Spinal cord (tissue), 10 donors: ENCODE results near the gene APOD. TPM values are rescaled to one million over a fixed set of nuclear protein-coding genes. Genes with fewer than 3 reads are reported as not detected.

ENCODE experiments used
- DNase-seq, 6 donors: peaks; one replicate each; pipeline versions ENCODE4 v3.0.0 to v3.0.0-alpha.2; 2013 to 2015; ENCODE audit warnings: low spot score in 6 of 6, low read depth in 4 of 6
- H3K27ac ChIP-seq: one replicate; pipeline ENCODE4 v1.5.1; 2013; ENCODE audit warnings: low read depth, low read length, control low read depth
- H3K27me3 ChIP-seq: one replicate; pipeline ENCODE4 v1.6.1; 2013; ENCODE audit warnings: low read length; ENCODE audit not compliant: control insufficient read depth, insufficient read depth
- H3K36me3 ChIP-seq: one replicate; pipeline ENCODE4 v1.6.1; 2013; ENCODE audit warnings: low read length; ENCODE audit not compliant: control insufficient read depth, insufficient read depth
- H3K4me1 ChIP-seq: one replicate; pipeline ENCODE4 v1.6.1; 2013; ENCODE audit warnings: low read length; ENCODE audit not compliant: control insufficient read depth, insufficient read depth
- H3K4me3 ChIP-seq: one replicate; pipeline ENCODE4 v1.5.1; 2013; ENCODE audit warnings: low read depth, low read length, control low read depth
- H3K9me3 ChIP-seq: one replicate; pipeline ENCODE4 v1.6.1; 2013; ENCODE audit warnings: low read length; ENCODE audit not compliant: control insufficient read depth, insufficient read depth
- WGBS: methylation state at CpG from one replicate; pipeline ENCODE4 v1.1.5; 2013; ENCODE audit warnings: missing lambda C conversion rate; ENCODE audit not compliant: insufficient coverage; 5-methylcytosine and 5-hydroxymethylcytosine counted together
- polyA plus RNA-seq, 2 donors: library from polyadenylated mRNA; unstranded; fragments of 120-200 nt; gene quantifications; one replicate each; pipeline ENCODE4 v1.2.1, GENCODE V29; 2013; ENCODE audit not compliant: insufficient read length in 2 of 2
- total RNA-seq, 2 donors: library from RNA; depleted of rRNA in 1 of 2; stranded (reverse); fragments of 120-200 nt in 1 of 2; fragments of >200 nt in 1 of 2; gene quantifications; one replicate each; pipeline versions ENCODE4 v1.2.3 to v1.2.4, GENCODE V29; 2013 to 2014
- donor health status: healthy.

APOD gene
- total and polyA plus RNA-seq, 4 donors, result 75.5 to 223 (median 175) TPM

DNA sequence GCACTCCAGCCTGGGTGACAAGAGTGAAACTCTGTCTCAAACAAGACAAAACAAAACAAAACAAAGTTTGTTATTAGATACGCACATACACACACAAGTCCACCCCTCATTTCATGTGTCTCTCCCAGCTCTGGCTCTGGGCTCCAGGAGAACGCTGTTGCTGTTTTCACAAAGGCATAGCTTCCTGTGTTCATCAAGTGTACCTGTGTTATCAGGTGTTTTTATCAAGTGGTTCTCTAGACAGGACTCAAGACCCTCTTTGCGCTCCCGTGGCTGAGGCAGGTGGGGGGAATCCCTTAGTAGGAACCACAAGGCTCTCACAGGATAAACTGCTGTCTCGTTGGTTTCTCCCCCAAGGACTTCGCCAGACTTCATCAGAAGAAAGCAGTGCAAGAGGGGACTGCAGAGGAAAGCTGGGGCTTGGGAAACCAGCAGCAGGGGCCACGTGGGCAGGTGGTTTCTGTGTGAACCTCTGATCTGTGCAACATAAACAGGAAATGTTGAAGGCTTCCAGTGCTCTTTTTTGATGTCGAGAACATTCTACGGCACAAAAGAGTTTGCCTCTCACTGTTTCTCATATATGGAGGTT lies 33.7 kb downstream of the APOD start:
- Histone ChIP-seq H3K27ac (no peak overlapping the region), H3K36me3 (no peaks in the 10 kb centered on the region), H3K27me3 (peaks cover 7% of the 10 kb centered on the region), H3K4me1 (peaks cover 9% of the 10 kb centered on the region), H3K9me3 (no peaks in the 10 kb centered on the region), H3K4me3 (no peak overlapping the region)
- DNase-seq, result no peak
- WGBS, result 63% methylated on average over 5 of the region's 9 CpGs

GRCh38 chr3:195548987-195549386 lies 34.8 kb downstream of the APOD start:
- Histone ChIP-seq H3K27ac (no peak overlapping the region), H3K9me3 (no peaks in the 10 kb centered on the region), H3K4me1 (peaks cover 13% of the 10 kb centered on the region), H3K4me3 (no peak overlapping the region), H3K36me3 (no peaks in the 10 kb centered on the region), H3K27me3 (peaks cover 11% of the 10 kb centered on the region)
- DNase-seq, result peak in 1 of 6 donors; percentile 48
- WGBS, result no CpG with 5 or more reads among the region's 2 CpGs

DNA sequence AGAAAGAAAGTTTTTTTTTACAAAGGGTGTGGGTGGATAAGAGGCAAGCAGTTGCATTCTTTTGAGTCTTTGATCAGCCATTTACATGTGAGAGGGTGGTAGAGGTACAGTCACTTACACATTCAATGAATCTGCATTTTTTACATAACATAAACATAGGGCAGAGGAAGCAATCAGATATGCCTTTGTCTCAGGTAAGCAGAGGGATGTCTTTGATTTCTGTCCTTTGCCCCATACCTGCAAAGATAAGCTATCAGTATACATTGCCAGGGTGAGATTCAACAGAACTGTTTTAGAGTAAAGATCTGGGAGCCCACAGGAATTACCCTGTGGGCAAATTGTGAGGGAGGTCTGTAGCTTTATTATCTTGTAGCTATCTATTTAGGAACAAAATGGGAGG lies 35.2 kb downstream of the APOD start:
- Histone ChIP-seq H3K36me3 (no peaks in the 10 kb centered on the region), H3K27me3 (peaks cover 12% of the 10 kb centered on the region), H3K4me3 (no peak overlapping the region), H3K4me1 (peaks cover 18% of the 10 kb centered on the region), H3K27ac (no peak overlapping the region), H3K9me3 (no peaks in the 10 kb centered on the region)
- DNase-seq, result no peak

GRCh38 chr3:195548006-195548405 lies 35.7 kb downstream of the APOD start:
- Histone ChIP-seq H3K9me3 (no peaks in the 10 kb centered on the region), H3K4me1 (peaks cover 18% of the 10 kb centered on the region), H3K36me3 (no peaks in the 10 kb centered on the region), H3K27ac (no peak overlapping the region), H3K27me3 (peaks cover 12% of the 10 kb centered on the region), H3K4me3 (no peak overlapping the region)
- 62% methylated on average over 6 of the region's 8 CpGs for WGBS
- no peak for DNase-seq

- Histone ChIP-seq H3K4me3 (no peak overlapping the region), H3K27ac (no peak overlapping the region), H3K27me3 (peaks cover 12% of the 10 kb centered on the region), H3K9me3 (no peaks in the 10 kb centered on the region), H3K4me1 (peaks cover 17% of the 10 kb centered on the region), H3K36me3 (no peaks in the 10 kb centered on the region)
- 38% methylated on average over 3 of the region's 4 CpGs for WGBS
- no peak for DNase-seq
Observed at GRCh38 chr3:195546130-195546560, 37.6 kb downstream of the APOD start.

DNA sequence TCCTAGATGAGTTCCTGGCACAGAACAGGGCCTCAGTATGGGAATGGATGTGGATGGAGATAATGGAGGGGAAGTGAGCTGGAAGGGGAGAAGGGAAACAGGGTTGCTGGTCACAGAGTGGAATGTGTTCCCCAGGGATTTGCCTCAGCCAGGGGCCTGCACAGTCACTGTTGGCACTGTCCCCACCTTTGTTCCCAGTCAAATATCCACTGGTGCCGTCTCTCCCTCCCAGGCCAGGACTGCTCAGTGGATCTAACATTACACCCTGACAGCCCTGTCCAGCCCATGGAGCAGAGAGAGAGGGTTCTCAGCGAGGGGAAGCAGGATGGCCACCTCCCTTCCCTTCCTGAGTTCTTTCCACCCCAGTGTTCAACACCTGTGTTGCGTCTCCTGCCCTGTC lies 39.1 kb downstream of the APOD start:
- H3K4me3 ChIP-seq, result no peak overlapping the region
- H3K27me3 ChIP-seq, result peaks cover 9% of the 10 kb centered on the region
- DNase-seq, result no peak
- no peak overlapping the region for H3K27ac ChIP-seq
- 53% methylated on average over 2 of the region's 3 CpGs for WGBS
- H3K36me3 ChIP-seq, result no peaks in the 10 kb centered on the region
- H3K4me1 ChIP-seq, result peaks cover 13% of the 10 kb centered on the region
- no peaks in the 10 kb centered on the region for H3K9me3 ChIP-seq

DNA sequence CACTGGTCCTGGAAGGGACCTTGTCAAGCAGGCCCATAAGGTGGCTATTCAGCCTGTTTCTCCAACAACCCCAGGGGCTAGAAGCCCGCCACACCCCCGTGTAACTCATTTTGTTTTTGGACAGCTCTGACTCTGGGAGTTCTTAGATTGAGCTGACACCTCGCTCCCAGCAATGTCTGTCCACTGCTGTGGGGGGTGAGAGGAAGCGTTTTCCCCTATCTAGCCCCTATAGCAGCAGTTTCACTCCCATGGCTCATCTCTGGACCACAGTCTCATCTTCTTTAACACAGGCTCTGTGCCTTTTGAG lies 39.6 kb downstream of the APOD start:
- H3K36me3 ChIP-seq, result no peaks in the 10 kb centered on the region
- H3K4me3 ChIP-seq, result no peak overlapping the region
- H3K27me3 ChIP-seq, result peaks cover 9% of the 10 kb centered on the region
- H3K27ac ChIP-seq, result no peak overlapping the region
- no CpG with 5 or more reads among the region's 4 CpGs for WGBS
- DNase-seq, result no peak
- H3K4me1 ChIP-seq, result peaks cover 17% of the 10 kb centered on the region
- H3K9me3 ChIP-seq, result no peaks in the 10 kb centered on the region

DNA sequence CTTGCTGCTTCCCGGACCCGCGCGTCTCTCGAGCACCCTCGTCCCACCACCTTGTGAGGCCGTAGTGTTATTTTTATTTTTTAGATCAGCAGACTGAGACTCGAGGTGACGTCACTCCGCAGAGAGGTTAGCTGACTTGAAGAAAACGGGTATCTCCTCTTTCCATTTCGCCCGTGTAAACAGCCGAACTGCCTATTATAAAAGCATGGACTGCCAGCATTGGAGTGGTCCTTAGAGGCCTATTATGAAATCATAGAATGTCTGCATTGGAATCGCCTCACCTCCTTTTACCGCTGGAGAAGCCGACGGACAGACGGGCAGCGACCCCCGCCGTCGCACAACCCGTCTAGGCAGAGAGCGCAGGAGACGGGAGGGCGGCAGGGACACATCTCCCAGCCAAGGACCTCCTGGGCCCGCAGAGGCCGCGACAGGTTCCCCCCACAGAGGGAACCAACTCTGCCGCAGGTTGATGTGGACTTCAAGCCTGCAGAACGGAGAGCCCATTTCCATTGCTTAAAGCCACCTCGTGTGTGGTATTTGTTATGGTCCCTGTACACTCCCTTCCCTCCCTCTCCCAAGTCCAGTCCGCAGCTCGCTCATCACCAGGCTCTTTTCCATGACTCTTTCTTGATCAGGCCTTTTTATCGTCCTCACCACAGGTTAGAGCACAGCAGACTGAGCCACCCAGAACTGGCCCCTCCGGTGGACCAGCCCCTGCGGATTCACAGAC lies 40.1 kb downstream of the APOD start:
- peak overlapping the region; percentile 75 for H3K4me3 ChIP-seq
- peak in 1 of 6 donors; percentile 69 for DNase-seq
- H3K9me3 ChIP-seq, result no peaks in the 10 kb centered on the region
- peaks cover 9% of the 10 kb centered on the region for H3K27me3 ChIP-seq
- 14% methylated on average over 28 of the region's 38 CpGs for WGBS
- H3K27ac ChIP-seq, result peak overlapping the region; percentile 50
- peaks cover 17% of the 10 kb centered on the region for H3K4me1 ChIP-seq
- H3K36me3 ChIP-seq, result no peaks in the 10 kb centered on the region

- Histone ChIP-seq H3K36me3 (no peaks in the 10 kb centered on the region), H3K4me1 (peaks cover 17% of the 10 kb centered on the region), H3K27me3 (peaks cover 9% of the 10 kb centered on the region), H3K9me3 (no peaks in the 10 kb centered on the region), H3K4me3 (peak within 1 kb of the TSS; percentile 75), H3K27ac (peak within 1 kb of the TSS; percentile 74)
- WGBS, result under 1% methylated on average over 88 of the region's 95 CpGs
- peak; percentile 89 to 98 (median 91) for DNase-seq
Observed at GRCh38 chr3:195542698-195543499, 40.8 kb downstream of the APOD start, which contains the start of gene PPP1R2. TSS of gene PPP1R2 (minus strand) at chr3:195543325. CDS start at chr3:195543025, 300 bp downstream.
